Esophagus muscularis mucosa (tissue), 4 donors: ENCODE measurements around the gene JMJD7. TPM values are rescaled to one million over a fixed set of nuclear protein-coding genes. Genes with fewer than 3 reads are reported as not detected.

ENCODE experiments used
- DNase-seq: peaks from one replicate; pipeline ENCODE4 v3.0.0-alpha.2; 2017; ENCODE audit errors: extremely low spot score
- H3K27ac ChIP-seq, 4 donors: fragments of 200-600 bp; sonication (generic); replicated peaks in 1 of 4; 1 replicate in 3 of 4; 2 replicates in 1 of 4; pipeline ENCODE4 v1.5.1; 2016 to 2019; ENCODE audit warnings: mild to moderate bottlenecking in 1 of 4
- H3K27me3 ChIP-seq, 4 donors: fragments of 200-600 bp; sonication (generic); one replicate each; pipeline versions ENCODE4 v1.5.1 to v1.6.0; 2016 to 2019
- H3K36me3 ChIP-seq, 4 donors: fragments of 200-600 bp; sonication (generic); one replicate each; pipeline ENCODE4 v1.5.1; 2016 to 2019
- H3K4me1 ChIP-seq, 4 donors: fragments of 200-600 bp; sonication (generic); one replicate each; pipeline ENCODE4 v1.5.1; 2016 to 2019
- H3K4me3 ChIP-seq, 4 donors: fragments of 200-600 bp; sonication (generic); 1 replicate in 2 of 4; 2 replicates in 2 of 4; pipeline ENCODE4 v1.5.1; 2016 to 2019; ENCODE audit warnings: mild to moderate bottlenecking in 4 of 4, moderate library complexity in 1 of 4
- H3K9me3 ChIP-seq, 4 donors: fragments of 200-600 bp; sonication (generic); 1 replicate in 3 of 4; 2 replicates in 1 of 4; pipeline ENCODE4 v1.5.1; 2016 to 2019
- CTCF ChIP-seq, 3 experiments: fragments of 200-600 bp in 2 of 3; fragments of 450-650 bp in 1 of 3; sonication (generic) in 2 of 3; IDR thresholded peaks; one replicate each; pipeline ENCODE4 v1.5.1; 2017 to 2019; ENCODE audit warnings: antibody characterized with exemption in 3 of 3, mild to moderate bottlenecking in 2 of 3, moderate library complexity in 1 of 3
- EP300 ChIP-seq: sonication (generic); formaldehyde crosslinking; IDR thresholded peaks from one replicate; pipeline ENCODE4 v1.6.1; 2017; ENCODE audit warnings: antibody characterized with exemption
- POLR2A ChIP-seq: fragments of 450-650 bp; IDR thresholded peaks from one replicate; pipeline ENCODE4 v1.6.1; 2017; ENCODE audit warnings: antibody characterized with exemption, moderate library complexity, mild to moderate bottlenecking, low read depth
- POLR2AphosphoS5 ChIP-seq, 2 donors: sonication (generic); formaldehyde crosslinking; IDR thresholded peaks; one replicate each; pipeline ENCODE4 v1.6.1; 2017; ENCODE audit warnings: antibody characterized with exemption in 2 of 2
- WGBS: methylation state at CpG from one replicate; pipeline ENCODE4 v1.1.5; 2018; 5-methylcytosine and 5-hydroxymethylcytosine counted together
- intact Hi-C: fragments of 100-400 bp; cut with DNase I; formaldehyde crosslinking; loops from one replicate; pipeline ENCODE4 v1.15.1; 2023
- total RNA-seq, 4 donors: library from RNA; depleted of rRNA; stranded (reverse); fragments of >200 nt; gene quantifications; one replicate each; pipeline versions ENCODE4 v1.1.0 to v1.2.1, GENCODE V29; 2016

The JMJD7 gene
- total RNA-seq, 4 donors from 2014 or later, result 6.2 to 9.6 (median 7.5) TPM

- Histone ChIP-seq H3K27me3 (peaks cover 0 to 7% (median 0%) of the 10 kb centered on the region in 4 donors), H3K4me1 (no peaks in the 10 kb centered on the region), H3K9me3 (no peaks in the 10 kb centered on the region), H3K4me3 (no peak overlapping the region), H3K36me3 (no peaks in the 10 kb centered on the region), H3K27ac (no peak overlapping the region)
- TF ChIP-seq EP300 (no peak), POLR2A (no peak), POLR2AphosphoS5 (IDR thresholded peaks at IDR 0.05) (no peak), CTCF (IDR thresholded peaks at IDR 0.05) (no peak)
- DNase-seq, result no peak
- intact Hi-C loops, result no loop called here
- WGBS, result 100% methylated on average over 1 of the region's 12 CpGs
These were observed 46.8 kb downstream of the JMJD7 start for GRCh38 chr15:41874736-41875135.

- no peaks in the 10 kb centered on the region for H3K9me3 ChIP-seq
- DNase-seq, result no peak
- H3K36me3 ChIP-seq, result peaks cover 0 to 3% (median 0%) of the 10 kb centered on the region in 4 donors
- H3K4me3 ChIP-seq, result no peak overlapping the region
- peaks cover 0 to 9% (median 0%) of the 10 kb centered on the region in 4 donors for H3K27me3 ChIP-seq
- intact Hi-C loops, result no loop called here
- 87% methylated on average over 3 of the region's 13 CpGs for WGBS
- no peak for TF ChIP-seq EP300
- TF ChIP-seq POLR2AphosphoS5 (IDR thresholded peaks at IDR 0.05), result no peak
- TF ChIP-seq CTCF (IDR thresholded peaks at IDR 0.05), result no peak
- no peak for TF ChIP-seq POLR2A
- H3K27ac ChIP-seq, result no peak overlapping the region
- H3K4me1 ChIP-seq, result no peaks in the 10 kb centered on the region
These were observed 48.1 kb downstream of the JMJD7 start for GRCh38 chr15:41876007-41876406.

GRCh38 chr15:41876689-41877088 is 48.8 kb downstream of the JMJD7 start:
- Histone ChIP-seq H3K9me3 (no peaks in the 10 kb centered on the region), H3K36me3 (peaks cover 0 to 3% (median 0%) of the 10 kb centered on the region in 4 donors), H3K27me3 (peaks cover 0 to 14% (median 0%) of the 10 kb centered on the region in 4 donors), H3K27ac (no peak overlapping the region), H3K4me3 (no peak overlapping the region), H3K4me1 (peaks cover 3 to 5% (median 4%) of the 10 kb centered on the region in 4 donors)
- no peak for DNase-seq
- intact Hi-C loops, result no loop called here
- TF ChIP-seq POLR2A (no peak), CTCF (IDR thresholded peaks at IDR 0.05) (no peak), EP300 (no peak), POLR2AphosphoS5 (IDR thresholded peaks at IDR 0.05) (no peak)
- 100% methylated on average over 1 of the region's 12 CpGs for WGBS

- peaks cover 0 to 3% (median 0%) of the 10 kb centered on the region in 4 donors for H3K36me3 ChIP-seq
- peaks cover 14 to 16% (median 15%) of the 10 kb centered on the region in 4 donors for H3K4me1 ChIP-seq
- 88% methylated on average over 10 of the region's 13 CpGs for WGBS
- no peak for DNase-seq
- H3K27ac ChIP-seq, result no peak overlapping the region
- H3K9me3 ChIP-seq, result no peaks in the 10 kb centered on the region
- intact Hi-C loops, result no loop called here
- TF ChIP-seq CTCF (IDR thresholded peaks at IDR 0.05) (no peak), POLR2AphosphoS5 (IDR thresholded peaks at IDR 0.05) (no peak), POLR2A (no peak), EP300 (no peak)
- peaks cover 0 to 20% (median 0%) of the 10 kb centered on the region in 4 donors for H3K27me3 ChIP-seq
- no peak overlapping the region for H3K4me3 ChIP-seq
These were observed 49.9 kb downstream of the JMJD7 start for GRCh38 chr15:41877631-41878354.

GRCh38 chr15:41878355-41878699 is 50.4 kb downstream of the JMJD7 start:
- intact Hi-C loops, result no loop called here
- 80% methylated on average over 4 of the region's 10 CpGs for WGBS
- TF ChIP-seq EP300, result no peak
- TF ChIP-seq CTCF (IDR thresholded peaks at IDR 0.05), result no peak
- TF ChIP-seq POLR2A, result no peak
- no peak for TF ChIP-seq POLR2AphosphoS5 (IDR thresholded peaks at IDR 0.05)
- Histone ChIP-seq H3K36me3 (peaks cover 0 to 3% (median 0%) of the 10 kb centered on the region in 4 donors), H3K4me1 (peaks cover 14 to 20% (median 16%) of the 10 kb centered on the region in 4 donors), H3K9me3 (no peaks in the 10 kb centered on the region), H3K27ac (no peak overlapping the region), H3K27me3 (peaks cover 0 to 20% (median 0%) of the 10 kb centered on the region in 4 donors), H3K4me3 (no peak overlapping the region)
- DNase-seq, result no peak
